ENCODE data around the gene PARVA.

Gene PARVA

GRCh38 chr11:12434325-12434654 lies 56.9 kb downstream of the PARVA start:
- no peak for DNase-seq

- DNase-seq: no peak
Observed at GRCh38 chr11:12435264-12435663, 57.9 kb downstream of the PARVA start.

GRCh38 chr11:12436266-12436665 lies 58.9 kb downstream of the PARVA start:
- DNase-seq: no peak

- no peak for DNase-seq
Observed at GRCh38 chr11:12438291-12438690, 60.9 kb downstream of the PARVA start.

GRCh38 chr11:12439615-12440014 lies 62.2 kb downstream of the PARVA start:
- DNase-seq: no peak

GRCh38 chr11:12440565-12440964 lies 63.2 kb downstream of the PARVA start:
- no peak for DNase-seq

- DNase-seq: no peak
Observed at GRCh38 chr11:12441231-12441861, 64.0 kb downstream of the PARVA start.

GRCh38 chr11:12444601-12445000 lies 67.2 kb downstream of the PARVA start:
- no peak for DNase-seq

- DNase-seq: no peak
Observed at GRCh38 chr11:12445001-12445400, 67.6 kb downstream of the PARVA start.

GRCh38 chr11:12446863-12447262 lies 69.5 kb downstream of the PARVA start:
- DNase-seq: no peak

- DNase-seq: no peak
Observed at GRCh38 chr11:12448131-12448939, 71.0 kb downstream of the PARVA start.

- DNase-seq: no peak
Observed at GRCh38 chr11:12449961-12450715, 72.8 kb downstream of the PARVA start.

GRCh38 chr11:12451179-12451814 lies 73.9 kb downstream of the PARVA start:
- DNase-seq: no peak

- no peak for DNase-seq
Observed at GRCh38 chr11:12453243-12453642, 75.9 kb downstream of the PARVA start.

GRCh38 chr11:12454782-12455181 lies 77.4 kb downstream of the PARVA start:
- DNase-seq: no peak

- no peak for DNase-seq
Observed at GRCh38 chr11:12455938-12456337, 78.6 kb downstream of the PARVA start.

- DNase-seq: no peak
Observed at GRCh38 chr11:12456651-12457579, 79.5 kb downstream of the PARVA start.

GRCh38 chr11:12458042-12458441 lies 80.7 kb downstream of the PARVA start:
- DNase-seq: no peak

GRCh38 chr11:12459374-12459773 lies 82.0 kb downstream of the PARVA start:
- DNase-seq: no peak

GRCh38 chr11:12459865-12460444 lies 82.6 kb downstream of the PARVA start:
- DNase-seq: no peak

- DNase-seq: no peak
Observed at GRCh38 chr11:12460466-12460865, 83.1 kb downstream of the PARVA start.

GRCh38 chr11:12461516-12461915 lies 84.1 kb downstream of the PARVA start:
- DNase-seq: no peak
